ENCODE data around the gene DNAJC2. TPM values are rescaled to one million over a fixed set of nuclear protein-coding genes. Genes with fewer than 3 reads are reported as not detected.
"Not testable (repeated sequence)": the region's sequence is repeated elsewhere in the genome, so short reads cannot be mapped to it uniquely, and the experiment has no call there.

Gene DNAJC2
- polyA plus RNA-seq, 1 donor = 31.9 TPM

GRCh38 chr7:103273374-103273773, 71.2 kb downstream of the DNAJC2 start:
- DNase-seq (ENCODE audit: low read depth) = not testable (repeated sequence)

GRCh38 chr7:103266229-103266628, 78.3 kb downstream of the DNAJC2 start:
- DNase-seq (ENCODE audit: low read depth) = not testable (repeated sequence)

GRCh38 chr7:103264054-103264453, 80.5 kb downstream of the DNAJC2 start:
- DNase-seq (ENCODE audit: low read depth) = not testable (repeated sequence)

Other genes with a start within 250 kb of the DNAJC2 start
- gene NAPEPLD, start 195.7 kb downstream of the DNAJC2 start, polyA plus RNA-seq (ENCODE audit: insufficient read length) = 14.5 TPM
- 59.3 TPM for gene PMPCB, start 47.3 kb downstream of the DNAJC2 start, polyA plus RNA-seq (ENCODE audit: insufficient read length)
- 96.7 TPM for gene PSMC2, start 2.9 kb upstream of the DNAJC2 start, polyA plus RNA-seq (ENCODE audit: insufficient read length)
- gene SLC26A5, start 101.4 kb upstream of the DNAJC2 start, polyA plus RNA-seq (ENCODE audit: insufficient read length) = 0.13 TPM